ENCODE data around the gene NAP1L1. TPM values are rescaled to one million over a fixed set of nuclear protein-coding genes. Genes with fewer than 3 reads are reported as not detected.

Gene NAP1L1
- polyA plus RNA-seq, 3 donors, result 980 to 1,124 (median 1,026) TPM

DNA sequence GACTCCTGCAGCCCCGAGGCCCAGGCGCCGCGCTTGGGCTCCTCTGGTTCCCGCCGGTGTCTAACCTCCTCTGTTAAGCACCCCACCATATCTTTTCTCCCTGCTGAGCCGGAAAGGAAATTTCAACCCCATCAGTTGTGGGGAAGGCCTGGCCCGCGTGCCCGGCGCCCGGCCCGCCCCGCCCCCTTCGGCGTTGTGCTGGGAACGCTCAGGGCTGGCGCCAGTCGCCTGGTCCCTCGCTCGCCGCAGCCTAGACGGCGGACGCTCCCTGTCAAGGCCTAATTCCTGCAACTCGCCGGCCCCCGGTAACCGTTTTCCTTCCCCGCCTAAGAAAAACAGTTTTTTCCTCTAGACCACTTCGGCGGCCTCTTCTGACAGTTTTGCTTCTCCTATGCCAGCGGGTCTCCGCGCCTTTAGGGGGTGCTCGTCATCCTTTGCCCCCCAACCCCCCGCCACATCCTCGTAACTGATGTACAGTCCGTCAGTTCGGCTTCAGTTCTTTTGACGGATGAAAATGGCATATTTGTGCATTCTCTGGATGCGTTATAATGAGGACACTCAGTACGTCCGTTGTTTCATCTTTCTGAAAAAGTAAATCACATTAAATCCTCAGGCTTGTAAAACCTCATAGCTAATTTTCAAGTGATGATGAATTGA lies 506 bp upstream of the NAP1L1 start:
- DNase-seq (ENCODE audit: low read depth in 3 of 3, low spot score in 2 of 3), result peak in 1 of 3 donors; percentile 80

DNA sequence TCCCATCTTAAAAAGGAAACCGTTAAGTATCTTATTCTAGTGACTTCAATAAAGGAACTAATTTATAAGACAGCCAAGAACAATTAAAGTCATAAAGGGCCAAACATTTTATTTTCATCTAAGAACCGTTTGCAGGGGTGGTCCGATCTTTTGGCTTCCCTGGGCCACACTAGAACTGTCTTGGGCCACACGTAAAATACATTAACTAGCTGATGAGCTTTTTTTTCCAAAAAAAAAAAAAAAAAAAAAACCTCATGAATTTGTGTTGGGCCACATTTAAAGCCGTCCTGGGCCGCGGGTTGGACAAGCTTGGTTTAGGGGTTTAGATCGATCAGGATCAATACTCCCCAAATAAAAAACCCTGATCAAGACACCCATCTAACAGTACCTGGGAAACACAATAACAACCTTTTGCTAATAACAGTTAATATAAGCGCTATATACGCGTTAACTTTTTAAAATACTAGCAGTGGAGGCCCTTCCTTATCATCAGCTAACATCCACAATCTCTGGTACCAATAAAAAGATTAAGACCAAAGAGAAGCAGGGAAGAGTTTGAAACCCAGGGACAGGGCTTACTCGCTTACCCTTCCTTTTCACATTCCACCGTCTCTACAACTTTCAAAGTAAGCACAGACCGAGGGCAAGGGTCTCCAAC lies 1.1 kb downstream of the NAP1L1 start:
- no peak for DNase-seq (ENCODE audit: low read depth in 3 of 3, low spot score in 2 of 3)

DNA sequence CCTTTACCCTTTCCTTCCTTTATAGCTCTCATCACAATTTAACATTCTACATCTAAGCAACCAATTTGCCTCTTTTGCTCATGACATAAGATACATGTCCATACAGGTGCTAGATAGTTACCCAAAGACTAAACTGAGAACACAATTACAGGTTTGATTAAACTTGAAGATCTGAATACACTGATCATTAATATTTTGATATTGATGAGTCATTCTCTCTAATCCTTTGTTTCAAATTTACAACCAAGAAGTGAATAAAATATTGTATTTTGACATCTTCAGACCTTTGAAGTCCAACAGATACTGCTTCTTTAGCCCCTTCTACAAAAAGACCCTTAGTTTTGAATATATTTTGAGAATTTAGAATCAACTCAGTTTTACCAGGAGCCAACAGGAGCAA lies 2.6 kb downstream of the NAP1L1 start:
- no peak for DNase-seq (ENCODE audit: low read depth in 3 of 3, low spot score in 2 of 3)

DNA sequence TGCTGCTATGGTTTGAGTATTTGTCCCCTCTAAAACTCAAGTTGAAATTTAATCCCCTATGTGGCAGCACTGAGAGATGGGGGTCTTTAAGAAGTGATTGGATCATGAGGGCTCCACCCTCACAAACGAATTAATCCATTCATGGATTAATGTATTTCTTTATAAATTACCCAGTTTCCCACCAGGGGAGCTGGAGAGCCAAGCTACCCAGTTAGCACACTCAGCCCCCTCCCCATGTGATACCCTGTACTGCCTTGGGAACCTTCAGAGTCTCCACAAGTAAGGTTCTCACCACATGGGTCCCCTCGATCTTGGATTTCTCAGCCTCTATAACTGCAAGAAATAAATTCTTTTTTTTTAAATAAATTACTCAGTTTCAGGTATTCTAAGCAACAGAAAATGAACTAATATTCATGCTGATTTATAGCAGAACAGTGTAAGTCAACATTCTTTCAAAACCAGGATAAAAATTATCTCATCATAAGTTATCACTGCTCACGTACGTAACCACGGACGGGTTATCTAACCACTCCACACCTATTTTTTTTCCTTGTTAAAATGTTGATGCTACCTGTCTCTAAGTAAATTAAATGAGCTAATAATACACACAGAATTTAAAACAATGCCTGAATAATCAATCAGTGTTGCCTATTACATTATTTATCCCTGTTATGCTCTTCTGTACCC lies 3.6 kb downstream of the NAP1L1 start:
- no peak for DNase-seq (ENCODE audit: low read depth in 3 of 3, low spot score in 2 of 3)

DNA sequence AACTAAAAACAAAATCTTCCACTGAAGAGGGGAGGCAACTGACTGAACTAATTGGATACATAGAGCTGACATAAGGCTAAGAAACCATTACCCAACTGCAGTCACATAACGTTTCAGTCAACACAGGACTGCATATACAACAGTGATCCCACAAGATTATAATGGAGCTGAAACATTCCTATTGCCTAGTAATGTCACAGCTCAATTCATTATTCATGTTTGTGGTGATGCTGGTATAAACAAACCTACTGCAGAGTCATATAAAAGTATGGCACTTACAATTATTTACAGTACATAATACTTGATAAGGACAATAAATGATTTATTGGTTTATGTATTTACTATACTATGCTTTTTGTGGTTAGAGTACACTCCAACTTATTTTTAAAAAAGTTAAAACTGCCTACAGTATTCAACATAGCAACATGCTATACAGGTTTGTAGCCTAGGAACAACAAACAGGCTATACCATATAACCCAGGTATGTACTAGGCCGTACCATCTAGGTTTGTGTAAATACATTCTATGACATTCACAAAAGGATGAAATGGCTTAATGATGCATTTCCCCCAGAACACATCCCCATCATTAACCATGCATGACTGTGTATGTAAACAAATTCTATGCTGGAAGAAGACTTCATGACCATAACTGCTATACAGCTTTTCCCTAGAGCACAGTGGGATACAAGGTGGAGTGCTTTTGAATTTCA lies 4.3 kb downstream of the NAP1L1 start:
- DNase-seq (ENCODE audit: low read depth in 3 of 3, low spot score in 2 of 3), result no peak

DNA sequence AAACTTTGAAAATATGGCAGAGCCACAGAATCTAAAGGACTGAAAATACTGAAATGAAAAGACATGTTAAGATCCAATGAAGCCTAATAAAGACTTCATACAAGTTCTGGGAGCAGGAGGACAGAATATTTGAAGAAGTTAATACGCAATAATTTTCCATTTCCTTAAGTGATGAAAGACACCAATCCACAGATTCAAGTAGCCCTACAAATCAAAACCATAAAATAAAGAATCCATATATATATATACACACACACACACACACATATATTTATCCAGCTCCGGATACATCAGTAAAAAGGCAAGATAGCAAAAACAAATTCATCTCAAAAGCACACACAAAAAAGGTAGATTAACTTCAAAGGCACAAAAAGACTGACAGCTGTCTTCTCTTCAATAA lies 5.7 kb downstream of the NAP1L1 start:
- no peak for DNase-seq (ENCODE audit: low read depth in 3 of 3, low spot score in 2 of 3)

DNA sequence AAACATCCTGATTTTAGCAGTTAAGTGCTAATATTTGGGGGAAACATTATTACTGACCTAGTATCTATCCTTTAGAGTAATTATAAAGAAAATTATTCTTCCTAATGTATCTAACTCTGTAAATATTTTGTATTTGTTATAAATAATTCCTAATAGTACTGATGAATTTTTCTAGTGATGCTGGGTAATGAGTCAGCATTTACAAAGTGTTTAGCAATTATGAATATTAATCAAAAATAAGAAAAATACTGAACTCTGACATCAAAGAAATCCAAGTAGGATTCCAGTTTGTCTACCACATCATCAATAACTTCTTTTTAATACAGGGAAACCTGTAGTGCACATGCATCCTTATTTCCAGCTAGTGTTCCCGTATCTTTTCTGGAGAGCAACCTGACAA lies 9.0 kb downstream of the NAP1L1 start:
- no peak for DNase-seq (ENCODE audit: low read depth in 3 of 3, low spot score in 2 of 3)

DNA sequence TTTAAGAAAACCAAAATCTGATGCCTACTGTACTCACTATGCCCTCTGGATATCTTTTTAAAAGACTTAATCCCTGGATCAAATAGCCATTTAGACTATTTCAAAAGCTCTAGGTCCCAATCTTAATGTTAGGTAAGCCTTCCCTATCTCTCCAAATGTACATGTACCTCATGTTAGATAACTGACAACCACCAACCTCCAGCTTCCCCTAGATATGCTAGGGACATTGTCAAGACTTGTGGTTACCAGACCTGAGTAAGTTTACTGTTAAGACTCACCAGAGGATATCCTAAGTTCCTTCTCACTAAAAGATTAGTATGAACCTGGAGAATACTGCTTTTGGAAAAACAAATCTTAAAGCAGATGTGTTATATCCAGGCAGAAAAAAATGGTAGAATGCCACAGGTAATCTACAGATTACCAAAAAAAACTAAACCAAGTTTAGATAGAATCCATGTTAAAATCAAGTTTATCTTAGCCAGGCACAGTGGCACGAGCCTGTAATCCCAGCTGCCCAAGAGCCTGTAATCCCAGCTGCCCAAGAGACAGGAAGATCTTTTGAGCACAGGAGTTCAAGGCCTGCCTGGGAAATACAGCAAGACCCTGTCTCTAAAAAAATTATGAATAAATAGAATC lies 9.7 kb downstream of the NAP1L1 start:
- no peak for DNase-seq (ENCODE audit: low read depth in 3 of 3, low spot score in 2 of 3)

DNA sequence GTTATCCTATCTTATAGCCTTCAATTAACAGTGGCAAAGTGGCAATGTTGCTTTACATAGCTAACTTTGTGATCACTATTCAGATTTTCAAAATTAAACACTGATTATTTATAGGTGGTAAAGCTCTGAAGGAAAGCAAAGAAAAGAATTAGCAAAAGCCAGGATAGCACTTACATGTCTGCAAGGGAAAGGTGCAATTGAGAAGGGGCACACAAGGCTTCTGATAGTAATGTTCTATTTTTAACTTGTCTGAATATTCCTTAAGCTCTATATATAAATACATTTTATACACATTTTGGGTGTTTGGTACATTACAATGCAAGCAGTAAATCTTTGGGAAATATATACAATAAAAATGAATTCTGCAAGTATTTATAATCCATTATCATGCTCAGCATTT lies 10.9 kb downstream of the NAP1L1 start:
- DNase-seq (ENCODE audit: low read depth in 3 of 3, low spot score in 2 of 3), result no peak

DNA sequence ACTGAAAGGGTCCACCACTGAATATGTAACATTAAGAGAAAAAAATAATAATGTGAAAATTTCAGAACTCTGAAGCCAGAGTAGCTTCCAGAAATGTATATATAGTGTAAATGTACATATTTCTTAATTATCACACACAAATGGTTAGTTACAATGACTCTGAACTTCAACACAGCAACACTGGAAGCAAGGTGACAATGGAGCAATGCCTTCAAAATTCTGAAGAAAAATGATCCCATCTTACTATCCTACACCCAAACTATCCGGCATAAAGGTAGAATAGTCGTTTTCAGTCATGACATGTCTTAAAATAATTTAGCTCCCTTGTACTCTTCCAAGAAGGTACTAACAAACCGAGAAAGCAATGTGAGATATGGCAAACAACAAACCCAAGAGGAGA lies 11.9 kb downstream of the NAP1L1 start:
- no peak for DNase-seq (ENCODE audit: low read depth in 3 of 3, low spot score in 2 of 3)

DNA sequence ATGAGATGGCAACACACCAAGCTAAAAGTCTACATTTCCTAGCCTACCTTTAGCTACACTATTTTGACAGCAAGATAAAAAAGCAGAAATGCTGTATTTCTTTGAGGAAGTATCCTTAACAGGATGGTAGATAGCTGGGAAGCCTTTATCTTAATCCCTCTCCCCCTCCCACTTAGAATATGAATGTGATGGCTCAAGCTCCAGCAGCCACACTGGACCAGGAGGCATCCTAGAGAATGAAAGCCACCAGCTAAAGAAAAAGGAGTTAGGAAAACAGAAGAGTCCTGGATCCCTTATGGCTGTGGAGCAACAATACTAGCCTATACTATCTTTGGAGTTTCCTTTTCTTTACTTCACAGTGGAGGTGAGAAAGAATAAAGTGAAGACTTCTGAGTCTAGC lies 15.1 kb downstream of the NAP1L1 start:
- DNase-seq (ENCODE audit: low read depth in 3 of 3, low spot score in 2 of 3), result no peak

DNA sequence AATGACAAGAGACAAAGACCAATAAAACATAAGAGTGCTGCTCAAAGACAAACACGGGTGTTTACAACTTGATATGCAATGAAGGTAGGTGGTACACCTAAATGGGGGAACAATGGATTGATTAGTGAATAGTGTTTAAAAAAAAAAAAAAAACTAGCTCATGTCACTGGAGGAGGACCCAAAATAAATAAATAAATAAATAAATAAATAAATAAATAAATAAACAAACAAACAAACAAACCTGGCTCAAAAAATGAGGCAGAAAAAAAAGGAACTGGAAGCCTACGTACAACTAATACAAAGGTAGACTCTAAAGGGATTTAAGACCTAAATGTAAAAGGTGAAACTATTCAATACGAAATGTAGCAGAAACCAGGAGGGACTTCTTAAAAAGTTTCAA lies 18.6 kb downstream of the NAP1L1 start:
- DNase-seq (ENCODE audit: low read depth in 3 of 3, low spot score in 2 of 3), result no peak

DNA sequence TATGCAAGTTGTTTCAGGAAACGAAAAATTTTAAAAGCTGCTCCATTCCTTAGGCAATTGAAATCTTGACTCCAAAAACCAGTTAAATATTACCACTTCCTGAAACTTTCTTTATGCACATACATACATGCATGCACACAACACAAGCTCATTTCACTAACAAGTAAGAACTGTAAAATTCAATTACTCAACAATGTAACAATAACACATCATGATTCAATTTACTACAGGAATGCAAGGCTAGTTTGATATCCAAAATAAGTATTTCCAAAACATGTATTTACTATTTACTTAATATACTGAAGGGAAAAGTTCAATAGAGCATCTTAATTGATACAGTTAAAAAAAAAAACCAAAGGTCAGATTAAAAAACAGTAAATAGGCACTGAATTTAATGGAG lies 19.6 kb downstream of the NAP1L1 start:
- no peak for DNase-seq (ENCODE audit: low read depth in 3 of 3, low spot score in 2 of 3)

DNA sequence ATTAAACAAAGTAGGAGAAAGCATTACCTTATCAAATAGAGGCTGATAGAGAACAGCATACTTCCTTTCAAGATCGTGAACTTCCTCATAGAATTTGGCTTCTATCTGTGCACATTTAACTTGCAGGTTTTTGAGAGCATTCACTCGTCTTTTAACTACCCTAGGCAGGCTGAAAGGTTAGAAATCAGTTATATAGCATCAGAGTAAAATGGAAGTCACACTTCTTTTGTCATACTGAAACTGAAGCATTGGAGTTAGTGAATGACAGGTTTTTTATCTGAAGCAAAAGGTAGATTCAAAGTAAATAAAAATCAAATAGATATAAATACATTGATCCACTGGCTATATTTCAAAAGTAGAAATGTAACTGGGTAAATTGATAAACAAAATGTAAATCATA lies 24.4 kb downstream of the NAP1L1 start:
- no peak for DNase-seq (ENCODE audit: low read depth in 3 of 3, low spot score in 2 of 3)

DNA sequence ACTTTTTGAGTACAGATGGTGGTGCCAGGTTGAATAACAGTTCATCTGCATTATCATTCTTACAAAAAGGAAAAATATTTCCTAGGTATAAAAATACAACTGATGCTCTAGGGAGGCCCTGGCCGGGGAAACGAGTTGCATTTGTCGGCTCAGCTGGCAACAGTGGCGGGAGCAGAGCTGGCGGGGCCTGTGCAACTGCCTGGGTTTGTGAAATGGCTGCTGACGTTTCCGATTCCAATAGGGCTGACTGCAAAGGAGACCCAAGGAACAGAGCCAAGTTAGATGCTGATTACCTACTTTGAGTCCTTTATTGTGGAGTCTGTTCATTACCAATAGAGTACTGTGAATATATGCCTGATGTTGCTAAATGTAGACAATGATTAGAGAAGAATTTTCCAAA lies 27.2 kb downstream of the NAP1L1 start:
- DNase-seq (ENCODE audit: low read depth in 3 of 3, low spot score in 2 of 3), result no peak

DNA sequence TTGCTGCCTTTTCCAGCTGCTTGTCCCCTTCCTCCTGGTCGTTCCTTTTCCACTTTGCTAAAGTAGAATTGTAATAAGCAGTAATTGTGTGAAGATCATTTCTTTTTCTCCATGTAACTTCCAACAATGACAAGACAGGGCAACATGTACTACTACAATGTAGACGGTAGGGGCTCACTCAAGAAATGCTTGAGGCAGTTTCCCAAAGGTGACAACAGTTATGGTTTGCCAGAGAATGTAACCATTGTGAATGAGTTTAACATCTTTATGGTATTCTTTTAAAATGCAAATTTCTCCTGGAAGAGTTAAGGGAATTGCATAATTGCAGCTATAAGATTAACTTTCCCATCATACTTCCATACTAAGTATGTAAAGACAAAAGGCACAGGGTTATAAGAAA lies 29.1 kb downstream of the NAP1L1 start:
- DNase-seq (ENCODE audit: low read depth in 3 of 3, low spot score in 2 of 3), result no peak

DNA sequence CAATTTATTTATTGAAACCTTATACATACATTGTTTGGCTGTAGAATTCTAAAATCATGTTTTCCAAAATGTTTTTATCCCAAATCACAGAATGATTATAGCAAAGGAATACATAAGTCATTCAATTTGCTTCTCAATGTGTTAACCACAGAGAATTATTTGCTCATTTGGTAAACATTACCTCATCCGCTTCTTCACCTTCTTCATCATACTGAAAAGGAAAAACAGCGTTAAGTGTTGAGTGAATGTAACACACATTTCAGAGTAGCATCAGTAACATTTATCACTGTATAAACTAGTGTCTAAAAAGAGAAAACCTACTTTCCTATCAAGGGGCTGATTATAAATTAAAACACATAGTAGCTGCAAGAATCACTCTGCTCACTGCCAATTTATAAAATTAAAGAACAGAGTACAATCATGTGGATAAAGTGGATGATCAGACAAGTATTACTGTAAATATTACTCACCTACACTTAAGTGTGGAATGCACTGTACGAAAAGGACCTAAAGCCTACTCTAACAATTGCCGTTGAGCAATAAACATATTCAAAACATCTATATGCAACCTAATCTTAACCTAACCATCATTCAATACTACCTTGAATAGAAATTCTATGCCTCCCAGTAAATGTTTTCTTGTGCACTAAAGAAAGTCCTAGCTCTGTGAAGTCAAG lies 34.8 kb downstream of the NAP1L1 start:
- no peak for DNase-seq (ENCODE audit: low read depth in 3 of 3, low spot score in 2 of 3)

DNA sequence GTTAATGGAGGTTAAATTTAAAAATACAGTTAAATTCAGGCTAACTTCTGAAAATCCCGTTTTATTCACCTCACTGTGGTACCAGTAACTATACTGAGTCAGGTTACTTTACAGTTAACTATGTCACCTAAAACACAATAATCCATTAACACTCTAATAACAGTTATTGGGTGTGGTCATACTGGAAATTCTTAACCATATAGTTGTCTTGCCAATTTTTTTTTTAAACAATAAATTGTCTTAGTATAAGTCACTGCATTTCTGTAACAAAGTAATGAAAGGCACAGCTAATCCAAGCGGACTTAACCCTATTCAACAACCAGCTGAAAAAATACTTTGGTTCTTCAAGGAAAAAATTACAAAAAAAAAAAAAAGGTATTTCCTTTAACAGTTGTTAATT lies 36.7 kb downstream of the NAP1L1 start:
- no peak for DNase-seq (ENCODE audit: low read depth in 3 of 3, low spot score in 2 of 3)

DNA sequence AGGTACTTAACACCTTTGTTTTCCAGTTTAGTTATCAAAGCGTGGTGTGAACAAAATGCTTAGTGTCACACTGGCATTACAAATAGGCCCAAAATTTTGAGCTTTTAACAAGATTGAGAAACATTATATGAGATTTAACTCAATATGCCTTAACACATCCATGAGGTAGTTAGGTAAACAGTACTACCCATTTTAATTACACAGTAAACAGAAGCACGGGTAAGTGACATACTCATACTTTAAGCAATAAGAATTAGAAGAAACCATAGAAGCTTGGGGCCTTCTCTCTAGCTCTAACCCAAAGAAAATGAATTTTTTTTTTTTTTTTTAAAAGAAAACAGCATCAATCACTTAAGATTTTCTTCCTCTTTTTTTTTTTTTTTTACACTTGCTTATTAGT lies 37.4 kb downstream of the NAP1L1 start:
- DNase-seq (ENCODE audit: low read depth in 3 of 3, low spot score in 2 of 3), result no peak

DNA sequence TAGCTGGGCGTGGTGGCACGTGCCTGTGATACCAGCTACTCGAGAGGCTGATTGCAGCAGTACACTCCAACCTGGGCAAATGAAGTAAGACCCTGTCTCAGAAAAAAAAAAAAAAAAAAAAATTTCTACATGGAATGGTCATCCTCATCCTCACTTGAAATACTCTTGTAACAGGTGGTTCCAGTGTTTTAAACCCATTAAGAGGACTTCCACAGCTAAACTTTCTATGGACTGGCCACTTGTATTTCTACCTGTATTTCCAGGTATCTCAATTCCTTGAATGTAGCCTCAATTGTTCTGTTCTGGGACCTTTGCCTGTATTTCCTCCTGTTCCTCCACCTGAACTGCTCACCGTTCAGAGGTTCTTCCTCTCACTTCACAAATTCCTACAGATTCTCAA lies 41.1 kb downstream of the NAP1L1 start:
- DNase-seq (ENCODE audit: low read depth in 3 of 3, low spot score in 2 of 3), result no peak

DNA sequence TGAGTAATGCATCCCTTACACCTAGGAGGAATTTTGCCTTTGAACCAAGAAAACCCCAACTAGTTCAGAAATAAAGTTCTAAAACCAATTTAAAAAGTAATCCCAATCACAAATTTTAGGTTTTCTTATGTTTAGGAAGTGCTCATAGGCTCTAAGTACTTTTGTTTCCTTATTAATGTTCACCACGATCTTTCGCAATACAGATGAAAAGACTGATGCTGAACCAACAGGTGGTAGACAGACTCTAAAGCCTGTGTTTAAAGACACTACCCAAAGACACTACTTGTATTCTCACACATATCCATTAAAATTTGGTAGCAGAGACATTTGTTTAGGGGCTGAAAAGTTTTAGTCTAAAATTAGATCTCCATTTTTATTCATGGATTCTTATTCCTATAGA lies 42.3 kb downstream of the NAP1L1 start:
- no peak for DNase-seq (ENCODE audit: low read depth in 3 of 3, low spot score in 2 of 3)
